GM18858 (cell line): ENCODE measurements around the gene ZNF324B.
A peak's percentile ranks its signal among the peaks of the same experiment; 100 is the strongest.
"Not testable (repeated sequence)": the region's sequence is repeated elsewhere in the genome, so short reads cannot be mapped to it uniquely, and the experiment has no call there.

ENCODE experiments used
- ATAC-seq: cut with Tn5 transposase; IDR thresholded peaks from one replicate; pipeline ENCODE4 v1.9.1; 2021; ENCODE audit not compliant: unreplicated experiment

ZNF324B gene

DNA sequence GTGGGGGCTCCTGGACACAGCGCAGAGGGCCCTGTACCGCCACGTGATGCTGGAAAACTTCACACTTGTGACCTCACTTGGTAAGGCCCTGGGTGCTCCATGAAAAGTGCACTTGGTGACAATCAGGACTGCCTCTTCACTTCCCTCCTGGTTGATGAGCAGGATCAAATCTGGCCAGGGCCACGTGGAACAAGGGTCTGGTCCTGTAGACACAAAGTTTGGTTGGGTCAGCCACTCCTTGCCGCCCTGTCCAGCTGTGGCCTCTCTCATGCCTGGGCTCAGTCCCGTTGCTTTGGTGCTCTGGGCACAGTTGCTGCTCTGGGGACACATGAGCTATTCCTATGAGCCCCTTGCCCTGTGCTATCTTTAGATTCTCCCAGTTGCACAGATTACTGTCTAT lies 2.3 kb downstream of the ZNF324B start:
- ATAC-seq, result no peak

DNA sequence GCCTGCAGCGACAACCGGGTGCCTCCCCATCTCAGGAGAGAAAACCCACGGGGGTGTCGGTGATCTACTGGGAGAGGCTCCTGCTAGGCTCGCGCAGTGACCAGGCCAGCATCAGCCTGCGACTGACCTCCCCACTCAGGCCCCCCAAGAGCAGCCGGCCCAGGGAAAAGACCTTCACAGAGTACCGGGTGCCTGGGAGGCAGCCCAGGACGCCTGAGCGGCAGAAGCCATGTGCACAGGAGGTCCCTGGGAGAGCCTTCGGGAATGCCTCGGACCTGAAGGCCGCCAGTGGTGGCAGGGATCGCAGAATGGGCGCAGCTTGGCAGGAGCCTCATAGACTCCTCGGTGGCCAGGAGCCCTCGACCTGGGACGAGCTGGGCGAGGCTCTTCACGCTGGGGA lies 3.9 kb downstream of the ZNF324B start:
- ATAC-seq, result no peak

DNA sequence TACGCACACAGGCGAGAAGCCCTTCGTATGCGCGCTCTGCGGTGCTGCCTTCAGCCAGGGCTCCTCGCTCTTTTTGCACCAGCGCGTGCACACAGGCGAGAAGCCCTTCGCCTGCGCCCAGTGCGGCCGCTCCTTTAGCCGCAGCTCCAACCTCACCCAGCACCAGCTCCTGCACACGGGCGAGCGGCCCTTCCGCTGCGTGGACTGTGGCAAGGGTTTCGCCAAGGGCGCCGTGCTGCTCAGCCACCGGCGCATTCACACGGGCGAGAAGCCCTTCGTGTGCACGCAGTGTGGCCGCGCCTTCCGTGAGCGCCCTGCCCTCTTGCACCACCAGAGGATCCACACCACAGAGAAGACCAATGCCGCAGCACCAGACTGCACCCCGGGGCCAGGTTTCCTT lies 4.7 kb downstream of the ZNF324B start:
- ATAC-seq, result no peak

DNA sequence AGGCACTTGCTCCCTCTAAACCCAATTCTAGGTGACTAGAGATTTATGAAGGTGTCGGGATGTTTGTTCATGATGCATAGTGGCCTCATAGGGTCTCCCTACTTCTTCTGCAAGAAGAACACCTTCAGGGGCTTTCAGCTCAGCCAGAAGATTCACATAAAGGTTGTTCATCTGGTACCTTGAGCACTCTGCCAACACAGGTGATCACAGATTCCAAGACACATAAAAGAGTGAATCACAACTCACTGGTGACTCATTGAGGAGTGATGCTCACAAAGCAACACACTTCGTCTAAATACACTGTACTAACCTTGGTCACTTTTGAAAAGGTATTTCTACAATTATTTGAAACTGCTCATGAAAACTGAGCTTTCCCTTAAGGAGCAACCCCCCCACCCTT lies 8.6 kb downstream of the ZNF324B start:
- ATAC-seq, result no peak

DNA sequence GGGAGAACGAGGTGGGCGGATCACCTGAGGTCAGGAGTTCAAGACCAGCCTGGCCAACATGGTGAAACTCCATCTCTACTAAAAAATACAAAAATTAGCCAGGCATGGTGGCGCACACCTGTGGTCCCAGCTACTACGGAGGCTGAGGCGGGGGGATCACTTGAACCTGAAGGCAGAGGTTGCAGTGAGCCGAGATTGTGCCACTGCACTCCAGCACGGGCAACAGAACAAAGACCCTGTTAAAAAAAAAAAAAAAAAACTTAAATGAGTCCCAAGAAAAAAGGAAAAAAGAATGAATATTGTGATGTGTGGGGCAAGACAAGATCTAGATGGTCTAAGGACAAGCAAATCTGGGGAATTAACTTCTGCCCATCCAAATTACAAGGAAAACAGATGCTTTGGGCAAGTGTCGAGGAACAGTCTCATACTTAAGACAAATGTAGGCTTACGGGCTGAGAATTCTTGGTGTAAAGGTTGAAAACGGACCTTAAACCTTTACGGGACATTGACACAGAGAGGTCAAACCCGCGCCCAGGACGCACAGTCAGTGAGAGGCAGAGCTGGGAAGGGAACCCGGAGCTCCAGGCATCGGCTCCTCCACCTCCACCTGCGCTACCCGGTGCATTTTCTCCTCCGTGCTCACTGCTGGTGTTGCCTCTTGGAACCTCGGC lies 14.8 kb downstream of the ZNF324B start:
- peak; percentile 5 for ATAC-seq

DNA sequence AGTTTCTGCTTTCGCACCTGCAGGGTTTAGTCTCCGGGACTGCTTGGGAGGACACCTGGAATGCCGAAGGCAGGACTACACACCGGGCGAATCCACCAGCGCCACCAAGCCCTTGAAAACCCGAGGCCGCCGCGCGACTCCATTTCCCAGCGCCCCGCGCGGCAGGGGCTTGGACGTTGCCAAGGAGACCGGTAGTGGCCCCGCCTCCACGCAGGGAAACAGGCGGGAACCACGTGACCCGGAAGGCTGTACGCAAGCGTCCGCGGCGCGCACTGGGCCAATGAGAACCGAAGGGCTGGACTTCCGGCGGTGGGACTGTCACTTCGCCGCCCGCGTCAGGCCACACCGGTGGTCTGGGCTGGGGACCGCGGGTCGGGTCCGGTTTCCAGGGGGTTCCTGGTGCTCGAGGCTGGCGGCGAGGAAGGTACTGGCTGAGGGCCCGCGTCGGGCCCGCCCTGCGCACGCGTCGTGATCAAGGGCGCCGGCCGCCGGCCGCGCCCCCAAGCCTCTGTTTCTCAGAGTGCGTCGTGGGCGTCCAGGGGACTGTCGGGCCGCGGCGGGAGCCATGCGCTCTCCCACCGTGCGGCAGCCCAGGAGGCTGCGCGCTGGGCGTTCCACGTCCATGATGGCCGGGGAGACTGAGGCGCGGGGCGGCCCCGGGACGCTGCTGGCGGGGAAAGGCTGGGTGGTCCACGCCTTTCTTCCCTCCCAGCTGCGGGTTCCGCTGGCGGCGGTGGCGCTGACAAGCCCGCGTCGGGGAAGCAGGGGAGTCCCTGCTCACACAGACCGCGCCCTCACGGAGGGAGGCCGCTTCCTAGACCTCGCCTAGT lies 15.6 kb downstream of the ZNF324B start, which contains the start of gene ZNF324:
Gene ZNF324 (plus strand): TSS at position 321 of the 830 bp plus-strand sequence. CDS start 2,106 bp downstream, outside the sequence.
- ATAC-seq, result peak; percentile 75

DNA sequence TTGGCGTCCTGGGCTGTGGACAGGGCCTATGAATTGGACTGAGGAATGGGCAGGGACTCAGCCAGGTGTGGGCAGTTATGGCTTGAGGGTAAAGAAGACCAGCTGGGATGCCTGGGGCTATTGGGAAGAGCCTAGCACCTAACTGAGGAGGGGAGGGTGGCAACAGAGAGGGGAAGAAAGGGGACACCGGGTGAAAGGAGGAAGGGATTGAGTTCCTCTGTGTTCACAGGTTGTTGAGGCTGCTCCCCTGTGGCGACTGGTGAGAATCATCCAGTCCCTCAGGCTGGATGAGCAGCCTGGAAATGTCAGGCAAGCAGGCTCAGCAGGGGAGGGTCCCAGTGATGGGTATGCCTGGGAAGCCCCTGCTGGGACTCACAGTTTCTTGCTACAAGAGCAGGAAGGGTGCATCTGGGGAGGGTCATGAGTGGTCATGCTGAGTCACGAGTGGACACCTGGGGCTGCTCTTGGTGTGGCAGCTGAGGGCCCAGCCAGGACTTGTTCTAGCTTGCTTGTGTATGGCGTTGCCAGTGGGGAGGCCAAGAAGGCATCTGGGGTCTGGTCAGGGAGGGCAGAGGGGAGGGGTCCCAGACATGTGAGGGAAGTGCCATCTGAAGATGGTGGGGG lies 16.9 kb downstream of the ZNF324B start:
- no peak for ATAC-seq

DNA sequence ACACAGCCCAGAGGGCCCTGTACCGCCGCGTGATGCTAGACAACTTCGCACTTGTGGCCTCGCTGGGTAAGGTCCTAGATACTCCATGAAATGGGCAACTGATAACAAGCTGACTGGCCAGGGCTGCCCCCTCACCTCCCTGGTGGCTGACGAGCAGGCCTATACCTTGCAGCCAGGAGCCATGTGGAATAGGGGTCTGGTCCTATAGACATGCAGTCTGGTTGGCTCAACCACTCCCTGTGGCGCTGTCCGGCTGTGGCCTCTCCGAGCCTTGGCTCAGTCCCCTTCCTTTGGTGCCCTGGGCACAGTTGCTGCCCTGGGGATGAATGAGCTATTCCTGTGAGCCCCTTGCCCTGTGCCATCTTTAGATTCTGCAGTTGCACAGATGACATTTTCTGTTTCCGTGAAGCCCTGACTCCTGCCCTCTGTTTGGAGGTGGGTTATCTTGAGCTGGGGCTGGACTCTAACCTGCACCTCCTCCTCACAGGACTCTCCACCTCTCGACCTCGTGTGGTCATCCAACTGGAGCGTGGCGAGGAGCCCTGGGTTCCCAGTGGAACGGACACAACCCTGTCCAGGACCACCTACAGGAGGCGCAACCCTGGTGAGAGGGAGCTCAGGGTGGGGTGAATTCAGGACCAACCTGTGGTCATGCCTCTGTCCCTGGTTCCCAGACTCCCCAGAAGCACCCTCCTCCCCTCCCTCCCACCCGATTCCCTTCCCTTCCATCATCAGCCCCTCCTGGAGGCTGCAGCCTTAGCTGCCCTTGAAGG lies 18.0 kb downstream of the ZNF324B start:
- no peak for ATAC-seq

DNA sequence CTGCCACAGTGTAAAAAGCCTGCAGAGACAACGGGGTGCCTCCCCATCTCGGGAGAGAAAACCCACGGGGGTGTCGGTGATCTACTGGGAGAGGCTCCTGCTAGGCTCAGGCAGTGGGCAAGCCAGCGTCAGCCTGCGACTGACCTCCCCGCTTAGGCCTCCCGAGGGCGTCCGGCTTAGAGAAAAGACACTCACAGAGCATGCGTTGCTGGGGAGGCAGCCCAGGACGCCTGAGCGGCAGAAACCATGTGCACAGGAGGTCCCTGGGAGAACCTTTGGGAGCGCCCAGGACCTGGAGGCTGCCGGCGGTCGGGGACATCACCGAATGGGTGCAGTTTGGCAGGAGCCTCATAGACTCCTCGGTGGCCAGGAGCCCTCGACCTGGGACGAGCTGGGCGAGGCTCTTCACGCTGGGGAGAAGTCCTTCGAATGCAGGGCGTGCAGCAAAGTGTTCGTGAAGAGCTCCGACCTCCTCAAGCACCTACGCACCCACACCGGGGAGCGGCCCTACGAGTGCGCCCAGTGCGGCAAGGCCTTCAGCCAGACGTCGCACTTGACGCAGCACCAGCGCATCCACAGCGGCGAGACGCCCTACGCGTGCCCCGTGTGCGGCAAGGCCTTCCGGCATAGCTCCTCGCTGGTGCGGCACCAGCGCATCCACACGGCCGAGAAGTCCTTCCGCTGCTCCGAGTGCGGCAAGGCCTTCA lies 19.6 kb downstream of the ZNF324B start:
- ATAC-seq, result not testable (repeated sequence)

DNA sequence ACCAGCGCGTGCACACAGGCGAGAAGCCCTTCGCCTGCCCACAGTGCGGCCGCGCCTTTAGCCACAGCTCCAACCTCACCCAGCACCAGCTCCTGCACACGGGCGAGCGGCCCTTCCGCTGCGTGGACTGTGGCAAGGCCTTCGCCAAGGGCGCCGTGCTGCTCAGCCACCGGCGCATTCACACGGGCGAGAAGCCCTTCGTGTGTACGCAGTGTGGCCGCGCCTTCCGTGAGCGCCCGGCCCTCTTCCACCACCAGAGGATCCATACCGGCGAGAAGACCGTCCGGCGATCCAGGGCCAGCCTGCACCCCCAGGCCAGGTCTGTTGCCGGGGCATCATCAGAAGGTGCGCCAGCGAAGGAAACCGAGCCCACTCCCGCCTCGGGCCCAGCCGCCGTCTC lies 20.3 kb downstream of the ZNF324B start:
- no peak for ATAC-seq

DNA sequence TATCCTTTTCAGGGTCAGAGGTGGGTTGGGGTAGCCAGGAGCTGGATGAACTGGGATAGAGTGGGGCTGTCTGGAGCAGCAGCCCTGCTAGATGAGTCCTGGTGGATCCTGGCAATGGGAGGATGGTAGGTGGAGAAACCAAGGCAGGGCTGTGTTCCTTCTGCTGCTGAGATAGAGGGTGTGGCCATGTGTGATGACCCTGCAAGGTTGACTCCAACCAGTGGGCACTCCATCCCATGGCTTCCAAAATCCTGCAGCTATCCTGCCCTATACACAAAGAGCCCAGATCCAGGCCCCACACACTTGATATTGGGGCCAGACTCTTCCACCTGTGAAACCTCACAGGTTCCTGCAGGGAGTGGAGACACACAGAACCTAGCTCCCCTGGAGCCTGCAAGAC lies 22.4 kb downstream of the ZNF324B start:
- no peak for ATAC-seq

DNA sequence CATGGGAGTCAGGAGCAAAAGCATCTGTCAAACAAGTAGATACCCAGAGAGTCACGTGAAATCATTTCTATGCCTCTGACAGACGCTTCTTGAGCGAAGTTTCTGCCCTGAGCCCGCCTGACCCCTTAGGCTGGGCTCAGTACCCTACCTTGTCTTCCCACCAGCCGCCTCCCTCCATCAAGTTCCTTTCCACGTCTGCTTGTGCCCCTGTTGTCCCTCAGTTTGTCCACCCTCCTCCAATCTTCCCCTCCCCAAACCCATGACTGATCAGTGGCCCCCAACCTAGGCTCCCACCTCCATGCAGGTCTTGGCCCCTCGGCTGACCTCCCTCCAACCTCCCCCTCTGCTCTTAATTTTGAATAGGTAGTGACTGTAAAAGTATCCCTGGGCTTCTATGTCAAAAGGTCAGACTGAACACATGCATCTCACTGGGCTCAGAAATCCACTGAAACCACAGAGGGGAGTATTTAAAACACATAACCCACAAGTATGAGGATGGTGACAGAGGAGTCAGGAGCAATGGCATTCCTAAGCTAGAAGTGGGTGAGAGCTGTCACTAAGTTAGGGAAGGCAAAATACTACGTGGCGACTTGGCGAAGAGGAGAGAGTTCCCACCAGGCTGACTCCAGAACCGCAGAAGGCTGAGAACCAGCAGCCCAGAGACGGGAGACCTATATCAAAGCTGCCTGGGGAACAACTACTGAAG lies 23.0 kb downstream of the ZNF324B start:
- ATAC-seq, result no peak

DNA sequence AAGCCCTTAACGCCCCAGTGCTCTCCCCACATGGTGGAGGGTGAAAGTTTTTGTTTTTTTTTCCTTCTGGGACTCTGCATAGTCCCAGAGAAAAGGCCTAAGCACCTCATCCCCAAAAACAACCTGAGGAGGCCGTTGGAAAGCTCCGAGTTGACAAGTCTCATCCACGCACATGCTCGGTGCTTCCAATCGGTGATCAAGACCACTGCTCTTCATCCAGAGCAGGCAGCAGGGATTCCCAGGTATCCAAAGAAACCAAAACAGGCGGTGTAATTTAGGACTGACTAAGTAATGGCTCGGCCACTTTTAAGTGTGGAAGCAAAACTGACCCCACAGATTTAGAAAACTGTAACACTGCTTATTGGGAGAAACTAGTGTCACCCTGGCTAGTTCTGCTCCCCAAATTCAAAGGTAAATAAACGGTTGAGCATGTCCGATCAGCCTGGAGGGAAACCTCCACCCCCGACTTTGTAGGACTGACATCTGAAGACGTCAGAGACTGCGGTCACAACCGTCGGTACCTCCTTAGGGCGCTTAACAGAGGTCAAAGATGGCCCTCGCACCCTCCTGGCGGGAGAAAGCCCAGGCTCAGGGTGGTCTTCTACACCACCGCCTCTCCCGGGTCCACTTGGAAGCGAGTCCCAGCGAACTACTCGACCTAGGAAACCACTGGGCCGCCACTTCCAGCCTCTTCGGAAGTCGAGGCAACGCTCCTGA lies 23.7 kb downstream of the ZNF324B start:
- no peak for ATAC-seq

DNA sequence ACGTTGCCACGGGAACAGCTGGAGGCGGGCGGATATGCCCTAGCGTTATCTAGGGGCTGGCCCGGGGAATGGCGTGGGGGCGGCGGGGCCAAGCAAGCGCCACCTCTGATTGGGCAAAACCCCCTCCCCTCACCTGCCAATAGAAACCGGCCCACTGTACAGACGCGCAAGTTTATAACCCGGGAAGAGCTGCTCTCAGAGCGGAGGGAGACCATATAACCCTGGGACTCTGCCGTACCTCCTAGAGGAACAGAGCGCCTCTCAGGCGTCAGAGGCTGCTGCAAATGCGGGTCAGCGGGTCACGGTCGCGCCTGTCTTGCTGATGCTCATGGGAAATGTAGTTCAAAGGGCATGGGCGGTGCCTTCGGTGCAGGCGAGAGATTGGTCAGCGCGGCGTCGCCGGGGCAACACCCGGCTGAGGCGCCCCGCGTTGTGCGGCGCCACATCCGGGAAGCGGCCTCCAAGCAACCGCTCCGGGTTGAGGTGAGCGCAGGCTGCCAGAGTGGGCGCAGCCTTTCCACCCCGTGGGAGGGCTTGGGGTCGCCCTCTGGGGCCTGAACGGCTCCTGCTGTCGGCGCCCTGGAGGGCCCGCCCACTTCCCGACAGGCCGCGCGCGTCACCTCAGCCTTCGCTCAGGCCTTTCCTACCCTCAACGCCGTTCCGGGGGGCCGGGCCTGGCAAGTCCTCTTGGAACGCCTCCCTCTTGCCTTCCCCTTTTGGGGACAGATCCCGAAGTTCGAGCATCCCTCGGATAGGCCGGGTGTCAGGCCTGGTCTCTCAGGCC lies 24.5 kb downstream of the ZNF324B start, which contains the start of gene ZNF446:
Gene ZNF446 (plus strand): TSS at position 639 of the 784 bp plus-strand sequence. CDS start 867 bp downstream, outside the sequence.
- ATAC-seq, result peak; percentile 71

DNA sequence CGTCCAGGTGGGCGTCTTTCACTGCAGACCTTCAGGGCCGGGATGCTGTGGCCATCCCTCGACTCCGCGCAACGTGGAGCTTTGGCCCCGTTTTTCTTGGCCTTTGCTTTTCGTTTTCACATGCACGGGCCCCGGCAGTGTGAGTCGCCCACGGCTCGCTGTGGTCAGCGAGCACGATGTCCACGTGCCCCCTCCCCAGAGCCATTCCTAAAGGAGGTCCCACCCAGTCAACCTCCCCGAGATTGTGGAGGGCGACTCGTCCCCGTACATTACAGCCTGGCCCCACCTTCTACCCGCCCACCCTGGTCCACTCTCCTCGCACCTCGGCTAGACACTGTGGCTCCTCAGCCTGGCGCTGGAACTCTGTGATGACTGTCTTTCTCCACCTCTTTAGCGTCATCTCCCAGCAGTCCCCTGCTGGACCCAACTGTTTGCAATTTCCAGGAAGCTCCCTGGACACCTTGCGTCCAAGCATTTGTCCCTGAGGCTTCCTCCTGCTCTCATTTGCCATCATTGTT lies 25.1 kb downstream of the ZNF324B start:
- ATAC-seq, result no peak

DNA sequence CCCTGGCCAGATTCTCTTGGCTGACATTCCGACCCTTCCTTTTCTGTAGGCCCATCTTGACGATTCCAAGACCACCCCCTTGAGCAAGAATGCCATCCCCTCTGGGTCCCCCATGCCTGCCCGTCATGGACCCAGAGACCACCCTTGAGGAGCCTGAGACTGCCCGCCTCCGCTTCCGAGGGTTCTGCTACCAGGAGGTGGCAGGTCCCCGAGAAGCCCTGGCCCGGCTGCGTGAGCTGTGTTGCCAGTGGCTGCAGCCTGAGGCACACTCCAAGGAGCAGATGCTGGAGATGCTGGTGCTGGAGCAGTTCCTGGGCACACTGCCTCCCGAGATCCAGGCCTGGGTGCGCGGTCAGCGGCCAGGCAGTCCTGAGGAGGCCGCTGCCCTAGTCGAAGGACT lies 25.7 kb downstream of the ZNF324B start:
- ATAC-seq, result no peak

DNA sequence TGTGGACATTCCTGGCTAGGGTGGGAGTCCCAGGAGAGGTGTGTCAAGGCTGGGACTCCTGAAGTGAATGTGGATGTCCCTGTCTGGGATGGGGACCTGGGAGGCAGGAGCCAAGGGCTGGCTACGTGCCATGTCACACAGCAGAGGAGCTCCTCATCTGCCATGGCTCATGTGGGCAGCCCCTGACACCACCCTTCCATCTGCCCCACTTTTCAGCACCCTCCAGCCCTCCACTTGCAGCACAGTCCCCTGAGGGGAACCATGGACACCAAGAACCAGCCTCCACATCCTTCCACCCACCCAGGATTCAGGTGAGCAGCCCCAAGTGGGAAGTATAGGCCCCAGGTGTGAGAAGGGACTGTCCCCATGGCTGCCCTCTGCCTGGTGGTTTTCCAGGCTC lies 26.4 kb downstream of the ZNF324B start:
- no peak for ATAC-seq

DNA sequence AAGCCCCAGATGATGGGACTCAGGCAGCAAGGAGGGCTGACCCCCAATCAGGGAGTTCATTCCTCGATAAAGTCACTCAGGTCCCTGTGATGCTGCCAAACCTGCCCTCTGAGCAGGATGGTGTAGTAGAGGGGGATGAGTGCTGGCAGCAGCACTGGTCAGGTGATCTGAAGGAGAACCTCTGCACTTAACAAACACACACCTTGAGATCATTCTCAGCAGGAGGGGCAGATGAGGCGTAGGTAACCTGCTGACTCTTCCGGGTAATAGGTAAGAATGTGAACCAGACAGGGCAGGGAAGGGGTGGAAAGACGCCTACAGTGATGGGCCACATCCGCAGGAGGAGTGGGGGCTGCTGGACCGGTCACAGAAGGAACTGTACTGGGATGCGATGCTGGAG lies 27.9 kb downstream of the ZNF324B start:
- no peak for ATAC-seq
